ENCODE data around the gene LEUTX. TPM values are rescaled to one million over a fixed set of nuclear protein-coding genes. Genes with fewer than 3 reads are reported as not detected.

Gene LEUTX
- polyA plus RNA-seq, 1 of the 3 experiments (the other 2 are of a cell fraction): not detected

DNA sequence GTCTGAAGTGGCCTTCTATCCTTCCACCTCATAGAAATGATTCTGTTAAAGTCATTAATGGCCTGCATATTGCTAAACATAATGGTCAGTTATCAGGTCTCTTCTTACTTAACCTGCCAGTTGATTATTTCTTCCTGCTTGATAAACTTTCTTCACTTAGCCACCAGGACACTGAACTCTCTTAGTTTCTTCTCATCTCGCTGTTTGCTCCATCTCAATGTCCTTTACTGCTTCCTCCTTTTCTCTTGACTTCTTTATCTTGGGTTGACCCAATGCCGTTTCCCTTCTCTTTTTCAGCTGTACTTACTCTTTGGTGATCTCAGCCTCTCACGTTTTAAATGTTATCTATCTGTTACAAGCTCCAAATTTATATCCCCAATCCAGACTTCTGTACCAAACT lies 23.7 kb upstream of the LEUTX start:
- TF ChIP-seq POLR2AphosphoS5 (IDR thresholded peaks at IDR 0.05; ENCODE audit: low read depth, low read length) (no peak), SMC3 (IDR thresholded peaks at IDR 0.05; ENCODE audit: low read depth, low read length) (no peak), FOXM1 (IDR thresholded peaks at IDR 0.05; ENCODE audit: low read depth) (no peak), RXRA (IDR thresholded peaks at IDR 0.05; ENCODE audit: borderline replicate concordance, low read depth) (no peak), JUND (IDR thresholded peaks at IDR 0.05) (no peak), TEAD4 (IDR thresholded peaks at IDR 0.05; ENCODE audit: borderline replicate concordance, insufficient read depth) (no peak), IRF3 (IDR thresholded peaks at IDR 0.05; ENCODE audit: low read depth, low read length) (no peak), EP300 (IDR thresholded peaks at IDR 0.05; ENCODE audit: borderline replicate concordance in 1 of 2, low read depth in 1 of 2, low read length in 1 of 2) (no peak), CHD2 (IDR thresholded peaks at IDR 0.05; ENCODE audit: low read length, partially characterized antibody) (no peak), ELF1 (IDR thresholded peaks at IDR 0.05) (no peak), GATA2 (CRISPR knock-in tag; IDR thresholded peaks at IDR 0.05) (no peak), USF1 (IDR thresholded peaks at IDR 0.05; ENCODE audit: borderline replicate concordance, low read depth) (no peak), CTCF (IDR thresholded peaks at IDR 0.05) (no peak)
- TF ChIP-seq, protein P1, sequence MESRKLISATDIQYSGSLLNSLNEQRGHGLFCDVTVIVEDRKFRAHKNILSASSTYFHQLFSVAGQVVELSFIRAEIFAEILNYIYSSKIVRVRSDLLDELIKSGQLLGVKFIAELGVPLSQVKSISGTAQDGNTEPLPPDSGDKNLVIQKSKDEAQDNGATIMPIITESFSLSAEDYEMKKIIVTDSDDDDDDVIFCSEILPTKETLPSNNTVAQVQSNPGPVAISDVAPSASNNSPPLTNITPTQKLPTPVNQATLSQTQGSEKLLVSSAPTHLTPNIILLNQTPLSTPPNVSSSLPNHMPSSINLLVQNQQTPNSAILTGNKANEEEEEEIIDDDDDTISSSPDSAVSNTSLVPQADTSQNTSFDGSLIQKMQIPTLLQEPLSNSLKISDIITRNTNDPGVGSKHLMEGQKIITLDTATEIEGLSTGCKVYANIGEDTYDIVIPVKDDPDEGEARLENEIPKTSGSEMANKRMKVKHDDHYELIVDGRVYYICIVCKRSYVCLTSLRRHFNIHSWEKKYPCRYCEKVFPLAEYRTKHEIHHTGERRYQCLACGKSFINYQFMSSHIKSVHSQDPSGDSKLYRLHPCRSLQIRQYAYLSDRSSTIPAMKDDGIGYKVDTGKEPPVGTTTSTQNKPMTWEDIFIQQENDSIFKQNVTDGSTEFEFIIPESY (IDR thresholded peaks at IDR 0.05; ENCODE audit: borderline replicate concordance, low read depth): no peak
- TF ChIP-seq, protein P2, sequence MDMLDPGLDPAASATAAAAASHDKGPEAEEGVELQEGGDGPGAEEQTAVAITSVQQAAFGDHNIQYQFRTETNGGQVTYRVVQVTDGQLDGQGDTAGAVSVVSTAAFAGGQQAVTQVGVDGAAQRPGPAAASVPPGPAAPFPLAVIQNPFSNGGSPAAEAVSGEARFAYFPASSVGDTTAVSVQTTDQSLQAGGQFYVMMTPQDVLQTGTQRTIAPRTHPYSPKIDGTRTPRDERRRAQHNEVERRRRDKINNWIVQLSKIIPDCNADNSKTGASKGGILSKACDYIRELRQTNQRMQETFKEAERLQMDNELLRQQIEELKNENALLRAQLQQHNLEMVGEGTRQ (IDR thresholded peaks at IDR 0.05; ENCODE audit: borderline replicate concordance, low read depth, low read length): no peak
- Histone ChIP-seq H3K27ac (ENCODE audit: low read depth in 2 of 2, low read length in 1 of 2) (no peak overlapping the region), H3K4me1 (ENCODE audit: control insufficient read depth in 1 of 2, insufficient read depth in 2 of 2, low read depth in 1 of 2, low read length in 1 of 2) (no peaks in the 10 kb centered on the region), H3K4me2 (no peak overlapping the region), H3F3A (replicated peaks; ENCODE audit: insufficient read depth) (no peaks in the 10 kb centered on the region), H3K9ac (no peak overlapping the region), H3K9me3 (no peaks in the 10 kb centered on the region), H3K27me3 (ENCODE audit: insufficient read depth) (peaks cover 23% of the 10 kb centered on the region; the same call in 1 of the 2 replicates), H3K4me3 (ENCODE audit: low read depth in 2 of 2, low read length in 1 of 2) (no peak overlapping the region), H3K9me2 (no peaks in the 10 kb centered on the region), H3K36me3 (replicated peaks in 1 of 2; ENCODE audit: control insufficient read depth in 1 of 2, insufficient read depth in 2 of 2, low read length in 1 of 2) (no peaks in the 10 kb centered on the region), H4K20me1 (ENCODE audit: insufficient read depth) (no peaks in the 10 kb centered on the region), H3K79me2 (ENCODE audit: insufficient read depth) (no peaks in the 10 kb centered on the region), H2AFZ (ENCODE audit: low read depth) (no peak overlapping the region)
- no peak for DNase-seq
- WGBS (ENCODE audit: low lambda C conversion rate): under 1% methylated on average over 3 of the region's 3 CpGs
- ChIA-PET POLR2A (no interaction called here), CTCF (interaction anchor here (0.9 to 3.0 kb wide), 3 partner anchors 10 to 203 kb away, joined by 3 to 13 read pairs (median 6); no protein-coding TSS in a partner anchor)
